Activated effector memory CD4-positive, alpha-beta T cell treated with anti-CD3 and anti-CD28 coated beads, Interleukin-2, amount 50 U/mL, for 16 hours (primary cell): ENCODE results near the gene HDAC4.

Experiments
- DNase-seq: peaks from one replicate; pipeline ENCODE4 v3.0.0-alpha.2; 2020

HDAC4 gene

GRCh38 chr2:239211396-239212094, 189.3 kb downstream of the HDAC4 start:
- no peak for DNase-seq

DNA sequence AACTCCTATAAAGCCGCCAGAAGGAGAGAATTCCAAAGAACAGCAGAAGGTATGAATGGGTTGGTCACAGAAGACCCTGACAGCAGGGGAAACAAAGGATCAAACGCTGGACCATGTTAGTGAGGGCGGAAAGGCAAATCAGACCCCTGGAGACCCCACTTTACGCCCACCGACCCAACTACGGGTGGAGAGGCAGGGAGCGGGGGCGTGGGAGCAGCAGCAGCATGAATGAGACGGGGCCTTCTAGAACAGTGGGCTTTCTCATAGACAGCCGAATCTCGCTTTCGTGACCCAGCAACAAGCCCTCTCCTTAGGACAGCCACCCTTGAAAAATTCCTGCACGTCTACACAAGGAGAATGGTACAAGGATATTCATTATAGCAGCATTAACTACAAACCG, 191.0 kb downstream of the HDAC4 start:
- DNase-seq = no peak

DNA sequence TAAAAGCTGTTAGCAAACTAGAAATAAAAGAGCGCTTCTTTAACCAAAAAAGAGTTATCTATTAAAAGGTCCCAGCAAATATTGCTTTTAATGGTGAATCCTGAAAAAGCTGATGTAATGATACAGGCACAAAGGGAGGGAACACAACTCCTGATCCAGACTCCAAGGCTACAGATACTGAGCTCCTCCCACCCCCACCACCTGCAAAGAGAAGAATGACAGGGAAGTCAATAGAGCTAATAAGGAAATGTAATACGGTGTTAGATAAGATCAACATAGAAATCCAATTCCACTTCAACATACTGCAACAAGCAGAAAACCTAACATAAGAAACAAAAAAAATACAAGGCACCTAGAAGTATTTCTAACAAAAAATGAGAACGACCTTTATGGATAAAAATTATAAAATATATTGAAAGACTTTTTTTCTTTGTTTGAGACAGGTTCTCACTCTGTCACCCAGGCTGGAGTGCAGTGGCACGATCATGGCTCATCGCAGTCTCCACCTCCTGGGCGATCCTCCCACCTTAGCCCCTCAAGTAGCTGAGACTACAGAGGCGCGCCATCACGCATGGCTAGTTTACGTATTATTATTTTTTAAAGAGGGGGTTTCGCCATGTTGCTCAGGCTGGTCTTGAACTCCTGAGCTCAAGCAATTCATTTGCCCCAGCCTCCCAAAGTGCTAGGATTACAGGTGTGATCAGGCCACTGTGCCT, 192.2 kb downstream of the HDAC4 start:
- DNase-seq = peak; percentile 21

GRCh38 chr2:239206851-239207250, 194.0 kb downstream of the HDAC4 start:
- no peak for DNase-seq

GRCh38 chr2:239206042-239206441, 194.8 kb downstream of the HDAC4 start:
- peak; percentile 36 for DNase-seq

- DNase-seq = no peak
Observed at GRCh38 chr2:239204876-239205468, 195.8 kb downstream of the HDAC4 start.

DNA sequence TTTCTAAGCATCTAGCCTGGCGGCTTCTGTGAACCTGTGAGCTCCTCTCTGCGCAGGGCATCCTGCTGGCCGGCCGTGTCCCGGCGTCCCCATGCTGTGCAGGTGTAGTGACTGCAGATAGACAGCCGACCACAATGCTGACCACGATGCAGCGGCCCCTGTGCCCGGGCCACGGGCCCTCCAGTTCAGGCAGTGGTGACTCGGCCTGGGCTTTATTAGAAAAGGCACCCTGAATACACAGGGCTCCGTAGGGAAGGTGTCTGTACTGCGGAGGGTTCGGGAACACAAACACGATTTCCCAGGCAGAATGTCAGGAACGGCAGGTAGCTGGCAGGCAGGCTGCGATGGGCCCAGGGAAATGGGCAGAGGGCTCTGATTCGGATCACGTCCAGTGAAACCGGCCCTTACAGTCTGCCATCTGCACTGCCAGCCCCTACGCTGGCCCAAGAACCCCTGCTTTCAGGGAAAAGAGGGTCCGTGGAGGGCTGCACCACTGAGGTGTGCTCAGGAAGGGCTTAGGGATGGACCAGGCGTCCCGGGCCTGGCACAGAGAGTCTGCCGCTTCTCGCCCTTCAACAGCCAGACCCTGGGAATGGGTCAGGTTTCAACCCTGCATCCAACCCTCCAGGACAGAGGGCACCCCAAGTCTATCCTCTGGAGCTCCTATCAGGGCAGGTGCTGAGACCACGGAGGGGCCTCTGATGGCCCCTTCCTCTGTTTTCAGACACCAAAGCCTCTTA, 196.5 kb downstream of the HDAC4 start:
- DNase-seq = peak; percentile 59

- DNase-seq = peak; percentile 16
Observed at GRCh38 chr2:239203443-239204135, 197.2 kb downstream of the HDAC4 start.

GRCh38 chr2:239202836-239203235, 198.0 kb downstream of the HDAC4 start:
- no peak for DNase-seq

GRCh38 chr2:239202343-239202742, 198.5 kb downstream of the HDAC4 start:
- DNase-seq = no peak

DNA sequence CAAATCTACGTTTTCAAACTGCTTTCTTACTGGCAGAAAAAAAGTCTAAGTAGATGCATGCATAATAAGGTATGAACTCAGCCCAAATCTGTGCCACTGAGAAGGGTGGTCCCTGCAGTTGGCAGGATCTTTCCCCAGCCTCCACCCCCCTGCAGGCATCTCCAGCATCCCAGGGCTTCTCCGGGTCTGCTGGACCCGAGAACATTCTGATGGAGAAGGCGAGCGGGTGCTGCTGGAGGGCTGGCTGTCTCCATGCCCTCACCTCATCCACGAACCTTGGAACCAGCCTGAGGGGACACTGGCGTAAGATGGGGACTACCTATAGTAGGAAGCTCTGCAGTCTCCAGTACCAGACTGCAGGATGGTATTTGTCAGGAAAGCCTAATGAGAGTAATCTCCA, 198.9 kb downstream of the HDAC4 start:
- peak; percentile 33 for DNase-seq

- DNase-seq = no peak
Observed at GRCh38 chr2:239201531-239201876, 199.3 kb downstream of the HDAC4 start.

DNA sequence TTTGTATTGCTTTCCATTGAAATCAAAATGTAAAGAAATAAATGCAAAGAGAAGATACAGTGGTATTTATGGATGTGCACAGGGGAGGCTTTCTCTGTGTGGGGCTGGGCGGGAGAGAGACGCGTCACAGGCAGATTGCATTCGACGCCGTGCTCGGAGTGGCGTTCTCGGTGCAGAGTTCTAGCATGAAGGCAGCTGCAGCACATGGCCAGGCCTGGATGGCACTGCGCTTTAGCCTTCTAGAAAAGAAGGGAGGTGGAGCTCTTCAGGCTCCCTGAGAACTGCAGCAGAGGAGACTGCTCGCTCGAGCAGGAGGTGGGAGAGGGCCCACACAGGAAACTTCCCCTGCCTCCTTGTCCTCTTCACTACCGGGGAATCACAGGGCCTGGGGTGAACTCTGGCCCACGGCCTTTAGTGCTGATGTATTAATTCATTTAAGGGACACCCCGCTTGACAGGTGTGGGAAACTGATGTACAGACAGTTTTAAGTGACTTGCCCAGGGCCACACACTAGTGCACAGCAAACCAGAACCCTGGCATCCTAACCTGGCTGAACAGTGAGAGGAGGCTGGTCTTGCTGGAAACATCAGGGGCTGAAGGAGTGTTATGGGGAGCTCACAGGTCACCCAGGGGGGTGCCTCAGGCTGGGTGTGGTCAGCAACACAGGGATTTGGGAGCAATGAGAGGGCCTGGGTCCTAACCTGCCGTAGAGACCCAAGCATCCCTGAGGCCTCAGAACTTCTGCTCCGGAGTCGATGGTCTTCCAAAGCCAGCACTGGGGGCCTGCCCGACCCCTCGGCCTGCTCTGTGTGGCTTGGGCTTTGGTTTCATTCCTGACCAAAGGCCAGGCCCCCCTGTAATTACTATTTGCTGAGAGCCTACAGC, 199.9 kb downstream of the HDAC4 start:
- DNase-seq = no peak

GRCh38 chr2:239199041-239199768, 201.6 kb downstream of the HDAC4 start:
- peak; percentile 1 for DNase-seq

- DNase-seq = no peak
Observed at GRCh38 chr2:239198221-239198620, 202.6 kb downstream of the HDAC4 start.

DNA sequence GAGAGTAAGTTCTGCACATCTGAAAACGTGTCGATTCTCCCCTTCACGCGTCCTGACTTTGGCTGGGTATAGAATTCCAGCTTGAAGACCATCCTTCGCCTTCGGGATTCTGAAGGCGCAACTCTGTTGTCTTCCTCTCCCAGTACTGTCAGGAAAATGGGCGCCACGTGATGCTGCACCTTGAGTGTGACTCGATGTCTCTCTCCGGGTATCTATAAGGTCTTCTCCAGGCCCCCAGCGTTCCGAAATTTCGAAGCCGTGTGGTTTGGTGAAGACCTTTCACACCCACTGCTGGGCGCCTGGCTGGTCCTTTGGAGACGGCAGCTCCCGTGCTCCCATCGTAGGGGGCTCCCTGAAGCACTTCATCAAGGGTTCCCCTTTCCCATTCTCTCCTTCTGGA, 203.7 kb downstream of the HDAC4 start:
- DNase-seq = no peak

DNA sequence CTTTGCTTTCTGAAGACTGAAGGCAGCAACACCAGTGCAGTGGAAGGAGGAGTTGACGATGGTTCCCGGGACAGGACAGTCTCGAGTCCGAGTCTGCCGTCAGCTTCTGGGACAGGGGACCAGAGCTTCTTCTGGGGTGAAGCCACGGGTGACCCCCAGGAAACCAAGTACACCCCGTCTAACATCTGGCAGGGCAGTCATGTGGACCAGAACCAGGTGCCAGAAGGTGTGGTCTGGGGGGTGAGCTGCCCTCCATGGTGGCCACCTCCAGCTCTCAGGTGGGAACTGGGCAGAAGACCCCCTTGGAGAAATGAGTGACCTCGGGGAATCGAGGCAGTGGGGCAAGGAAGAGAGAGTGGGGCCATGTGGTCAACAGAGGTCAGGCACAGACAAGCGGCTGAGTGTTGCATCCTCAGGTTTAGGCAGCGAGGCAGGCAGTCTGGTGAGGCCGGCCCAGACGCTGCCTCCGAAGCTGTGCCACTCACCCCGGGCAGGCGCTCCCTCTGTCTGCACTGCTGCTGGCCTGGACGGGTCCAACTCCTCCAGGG, 204.3 kb downstream of the HDAC4 start:
- no peak for DNase-seq

- DNase-seq = no peak
Observed at GRCh38 chr2:239195992-239196391, 204.8 kb downstream of the HDAC4 start.

DNA sequence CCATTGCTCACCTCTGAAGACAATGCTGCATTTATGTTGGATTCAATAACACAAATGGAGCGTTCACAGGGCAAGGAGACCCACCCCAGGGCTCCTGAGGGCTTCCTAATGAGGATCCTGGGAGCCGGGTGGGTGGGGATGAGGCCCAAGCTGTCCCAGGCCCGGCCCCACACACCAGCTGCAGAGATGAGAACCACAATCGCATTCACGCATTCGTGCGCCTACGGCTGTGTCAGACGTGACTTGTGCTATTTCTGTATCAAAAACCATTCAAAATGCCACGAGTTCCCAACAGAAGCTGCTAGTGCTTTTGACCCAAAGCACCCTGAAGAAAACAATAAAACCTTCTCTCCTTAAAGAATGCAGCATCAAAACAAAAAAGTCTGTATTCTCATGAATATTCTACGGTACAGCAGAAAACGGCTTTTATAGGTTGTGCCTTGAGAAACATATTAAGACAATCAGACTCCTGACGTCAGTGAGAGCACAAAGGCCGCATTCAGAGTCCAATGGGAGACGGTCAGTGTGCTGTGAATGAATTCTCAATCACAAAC, 205.4 kb downstream of the HDAC4 start:
- DNase-seq = no peak

- no peak for DNase-seq
Observed at GRCh38 chr2:239194731-239195317, 206.0 kb downstream of the HDAC4 start.
